ENCODE results near the gene TYROBP.
A peak's percentile ranks its signal among the peaks of the same experiment; 100 is the strongest.

The TYROBP gene

GRCh38 chr19:35938282-35939224 is 30.5 kb upstream of the TYROBP start:
- TF ChIP-seq POLR2A (IDR thresholded peaks at IDR 0.05; ENCODE audit: low read depth, low read length): no peak
- FAIRE-seq: no peak
- DNase-seq (ENCODE audit: insufficient read length, low spot score): no peak

- FAIRE-seq: no peak
- TF ChIP-seq POLR2A (IDR thresholded peaks at IDR 0.05; ENCODE audit: low read depth, low read length): no peak
- no peak for DNase-seq (ENCODE audit: insufficient read length, low spot score)
Measured at GRCh38 chr19:35937345-35938281, 29.5 kb upstream of the TYROBP start.

GRCh38 chr19:35936738-35937268 is 28.7 kb upstream of the TYROBP start:
- FAIRE-seq (no peak), DNase-seq (ENCODE audit: insufficient read length, low spot score) (no peak)
- TF ChIP-seq POLR2A (IDR thresholded peaks at IDR 0.05; ENCODE audit: low read depth, low read length): no peak

- peak; percentile 32; the same call in 1 of the 2 replicates for TF ChIP-seq POLR2A (IDR thresholded peaks at IDR 0.05; ENCODE audit: low read depth, low read length)
- FAIRE-seq (no peak), DNase-seq (ENCODE audit: insufficient read length, low spot score) (peak; percentile 91)
Measured at GRCh38 chr19:35935911-35936737, 28.0 kb upstream of the TYROBP start, which contains the start of gene LRFN3. Gene LRFN3, plus strand, starts transcription at chr19:35936374. Its CDS starts 3,052 bp downstream, at chr19:35939426.

GRCh38 chr19:35932291-35932936 is 24.3 kb upstream of the TYROBP start:
- TF ChIP-seq POLR2A (IDR thresholded peaks at IDR 0.05; ENCODE audit: low read depth, low read length): no peak
- FAIRE-seq: no peak
- no peak for DNase-seq (ENCODE audit: insufficient read length, low spot score)

GRCh38 chr19:35931874-35932202 is 23.7 kb upstream of the TYROBP start:
- no peak for TF ChIP-seq POLR2A (IDR thresholded peaks at IDR 0.05; ENCODE audit: low read depth, low read length)
- DNase-seq (ENCODE audit: insufficient read length, low spot score): no peak
- no peak for FAIRE-seq

- peak; percentile 99 for TF ChIP-seq POLR2A (IDR thresholded peaks at IDR 0.05; ENCODE audit: low read depth, low read length)
- FAIRE-seq (peak; percentile 92), DNase-seq (ENCODE audit: insufficient read length, low spot score) (peak; percentile 99)
Measured at GRCh38 chr19:35931161-35931873, 23.2 kb upstream of the TYROBP start.

GRCh38 chr19:35929876-35930275 is 21.8 kb upstream of the TYROBP start:
- no peak for FAIRE-seq
- no peak for DNase-seq (ENCODE audit: insufficient read length, low spot score)
- TF ChIP-seq POLR2A (IDR thresholded peaks at IDR 0.05; ENCODE audit: low read depth, low read length): no peak

- no peak for FAIRE-seq
- no peak for DNase-seq (ENCODE audit: insufficient read length, low spot score)
- no peak for TF ChIP-seq POLR2A (IDR thresholded peaks at IDR 0.05; ENCODE audit: low read depth, low read length)
Measured at GRCh38 chr19:35928507-35928906, 20.4 kb upstream of the TYROBP start.

GRCh38 chr19:35925501-35925900 is 17.4 kb upstream of the TYROBP start:
- no peak for TF ChIP-seq POLR2A (IDR thresholded peaks at IDR 0.05; ENCODE audit: low read depth, low read length)
- FAIRE-seq: no peak
- DNase-seq (ENCODE audit: insufficient read length, low spot score): no peak

- DNase-seq (ENCODE audit: insufficient read length, low spot score): no peak
- FAIRE-seq: no peak
Measured at GRCh38 chr19:35921012-35921411, 12.9 kb upstream of the TYROBP start.

GRCh38 chr19:35919306-35919705 is 11.2 kb upstream of the TYROBP start:
- no peak for TF ChIP-seq POLR2A (IDR thresholded peaks at IDR 0.05; ENCODE audit: low read depth, low read length)
- DNase-seq (ENCODE audit: insufficient read length, low spot score): no peak
- FAIRE-seq: no peak

More at GRCh38 chr19:35921012-35921411, 12.9 kb upstream of the TYROBP start:
- no peak for TF ChIP-seq POLR2A (IDR thresholded peaks at IDR 0.05; ENCODE audit: low read depth, low read length)

All from H54 (cell line).